Measurements from ENCODE around the gene ABCE1.

Gene ABCE1

GRCh38 chr4:145178740-145179280 lies 80.7 kb downstream of the ABCE1 start:
- DNase-seq, result no peak

All from NCI-H2171 treated with DMSO at 0.1 percent for 48 hours (cell line).